GM13976 (cell line): ENCODE results near the gene CCL11.

Experiments
- DNase-seq: peaks from one replicate; pipeline ENCODE4 v3.0.0; 2012; ENCODE audit warnings: low spot score
- in situ Hi-C: fragments of 300-500 bp; cut with MboI; formaldehyde crosslinking; loops from one replicate; pipeline ENCODE4 v1.12.0; 2022; ENCODE audit warnings: low sequenced_read_pairs, mixed read lengths, inconsistent platforms; ENCODE audit not compliant: unreplicated experiment
- TF ChIP-seq, protein P1 (sequence below): IDR thresholded peaks from 2 replicates; pipeline ENCODE4 v1.5.1; 2012; ENCODE audit warnings: borderline replicate concordance, mild to moderate bottlenecking; ENCODE audit not compliant: insufficient read depth; ENCODE audit errors: extremely low read depth, missing control alignments, control extremely low read depth

Gene CCL11

DNA sequence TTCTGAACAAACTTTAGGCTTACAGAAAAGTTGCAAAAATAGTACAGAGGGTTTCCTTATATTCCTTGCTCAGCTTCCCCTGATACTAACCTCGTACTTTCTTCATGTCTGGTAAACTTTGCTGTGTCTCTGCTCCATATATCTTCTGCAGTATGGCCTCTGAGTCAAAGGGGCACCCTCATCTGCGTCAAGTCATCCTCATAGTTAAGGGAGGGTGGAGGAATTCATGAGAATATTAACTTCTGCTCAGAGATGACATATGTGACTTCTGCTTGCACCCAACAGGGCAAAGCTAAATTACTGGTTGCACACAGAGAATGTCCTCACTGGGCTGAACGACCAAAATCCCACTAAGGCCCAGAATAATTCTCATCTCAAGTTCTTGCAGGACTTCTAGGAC lies 19.8 kb upstream of the CCL11 start:
- TF ChIP-seq, protein P1, sequence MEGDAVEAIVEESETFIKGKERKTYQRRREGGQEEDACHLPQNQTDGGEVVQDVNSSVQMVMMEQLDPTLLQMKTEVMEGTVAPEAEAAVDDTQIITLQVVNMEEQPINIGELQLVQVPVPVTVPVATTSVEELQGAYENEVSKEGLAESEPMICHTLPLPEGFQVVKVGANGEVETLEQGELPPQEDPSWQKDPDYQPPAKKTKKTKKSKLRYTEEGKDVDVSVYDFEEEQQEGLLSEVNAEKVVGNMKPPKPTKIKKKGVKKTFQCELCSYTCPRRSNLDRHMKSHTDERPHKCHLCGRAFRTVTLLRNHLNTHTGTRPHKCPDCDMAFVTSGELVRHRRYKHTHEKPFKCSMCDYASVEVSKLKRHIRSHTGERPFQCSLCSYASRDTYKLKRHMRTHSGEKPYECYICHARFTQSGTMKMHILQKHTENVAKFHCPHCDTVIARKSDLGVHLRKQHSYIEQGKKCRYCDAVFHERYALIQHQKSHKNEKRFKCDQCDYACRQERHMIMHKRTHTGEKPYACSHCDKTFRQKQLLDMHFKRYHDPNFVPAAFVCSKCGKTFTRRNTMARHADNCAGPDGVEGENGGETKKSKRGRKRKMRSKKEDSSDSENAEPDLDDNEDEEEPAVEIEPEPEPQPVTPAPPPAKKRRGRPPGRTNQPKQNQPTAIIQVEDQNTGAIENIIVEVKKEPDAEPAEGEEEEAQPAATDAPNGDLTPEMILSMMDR: no peak
- DNase-seq: no peak
- in situ Hi-C loops: no loop called here

DNA sequence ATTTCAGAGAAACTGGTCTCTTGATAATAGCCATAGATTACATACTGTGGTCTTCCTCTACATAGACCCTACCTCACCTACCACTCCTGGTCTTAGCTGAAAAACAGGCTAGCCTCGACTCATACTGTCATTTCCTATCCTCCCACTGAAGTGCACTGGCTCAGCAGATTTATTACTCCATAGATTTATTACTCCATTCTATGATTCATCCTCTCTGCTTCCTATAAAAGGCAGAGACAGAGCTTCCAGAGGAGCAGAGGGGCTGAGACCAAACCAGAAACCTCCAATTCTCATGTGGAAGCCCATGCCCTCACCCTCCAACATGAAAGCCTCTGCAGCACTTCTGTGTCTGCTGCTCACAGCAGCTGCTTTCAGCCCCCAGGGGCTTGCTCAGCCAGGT lies 15.6 kb upstream of the CCL11 start, which contains the start of gene CCL7:
Gene CCL7, plus strand, starts transcription at position 253 of the 400 bp plus-strand sequence. Its CDS starts 70 bp downstream, at position 323.
- in situ Hi-C loops: no loop called here
- DNase-seq: no peak
- TF ChIP-seq, protein P1: no peak

DNA sequence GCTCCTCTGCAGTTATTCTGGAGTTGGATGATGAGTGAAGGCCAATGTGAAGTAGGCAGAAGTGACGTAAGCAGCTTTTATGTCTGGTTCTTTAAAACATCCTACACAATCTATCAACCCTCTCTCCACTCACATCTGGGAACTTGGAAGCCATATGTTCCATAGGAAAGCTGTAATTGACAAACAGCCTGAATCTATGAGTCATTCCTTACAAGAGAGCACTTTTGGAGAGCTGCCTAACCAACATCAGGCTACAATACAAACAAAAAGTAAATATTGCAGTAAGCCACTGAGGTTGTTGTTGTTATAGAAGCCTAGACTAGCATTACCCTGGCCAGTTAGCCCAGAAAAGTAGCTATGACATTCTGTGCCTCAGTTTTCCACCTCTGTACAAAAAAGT lies 9.7 kb upstream of the CCL11 start:
- no peak for DNase-seq
- TF ChIP-seq, protein P1: no peak
- in situ Hi-C loops: no loop called here

DNA sequence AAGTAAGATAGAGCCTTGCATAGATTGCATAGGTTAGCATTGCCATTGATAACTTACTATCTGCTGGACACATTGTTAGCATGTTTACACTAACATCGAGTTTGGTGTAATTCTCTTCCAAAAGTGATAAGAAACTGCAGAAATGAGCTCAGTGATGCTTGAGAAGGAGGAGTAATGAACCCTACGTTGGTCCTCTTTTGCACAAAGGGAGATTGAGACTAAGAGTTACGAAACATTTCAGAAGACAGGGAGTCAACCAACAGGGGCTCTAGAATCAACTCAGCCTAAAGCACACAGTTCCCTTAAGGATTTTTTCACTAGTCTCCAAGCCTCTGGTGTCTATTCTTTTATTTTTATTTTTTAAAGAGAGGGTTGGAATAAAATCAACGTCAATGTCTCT lies 8.7 kb upstream of the CCL11 start:
- in situ Hi-C loops: no loop called here

DNA sequence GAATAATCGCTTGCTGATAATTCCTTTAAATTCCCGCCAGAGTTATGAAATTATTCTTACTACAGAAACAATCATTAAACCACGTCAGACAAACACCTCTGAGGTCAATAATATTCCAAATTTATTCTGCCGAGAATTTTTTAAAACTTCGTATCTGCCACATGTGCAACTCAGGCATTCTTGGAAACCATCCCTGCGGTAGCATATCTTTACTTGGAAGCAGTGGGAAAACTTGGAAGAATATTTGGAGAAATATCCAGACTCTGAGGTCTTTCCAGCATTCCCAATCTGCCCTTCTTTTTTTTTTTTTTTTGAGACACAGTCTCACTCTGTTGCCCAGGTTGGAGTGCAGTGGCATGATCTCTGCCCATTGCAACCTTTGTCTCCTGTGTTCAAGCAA lies 2.0 kb upstream of the CCL11 start:
- in situ Hi-C loops: no loop called here
- TF ChIP-seq, protein P1: no peak
- no peak for DNase-seq

More for the DNA sequence above, 8.7 kb upstream of the CCL11 start:
- DNase-seq: no peak
- TF ChIP-seq, protein P1: no peak

DNA sequence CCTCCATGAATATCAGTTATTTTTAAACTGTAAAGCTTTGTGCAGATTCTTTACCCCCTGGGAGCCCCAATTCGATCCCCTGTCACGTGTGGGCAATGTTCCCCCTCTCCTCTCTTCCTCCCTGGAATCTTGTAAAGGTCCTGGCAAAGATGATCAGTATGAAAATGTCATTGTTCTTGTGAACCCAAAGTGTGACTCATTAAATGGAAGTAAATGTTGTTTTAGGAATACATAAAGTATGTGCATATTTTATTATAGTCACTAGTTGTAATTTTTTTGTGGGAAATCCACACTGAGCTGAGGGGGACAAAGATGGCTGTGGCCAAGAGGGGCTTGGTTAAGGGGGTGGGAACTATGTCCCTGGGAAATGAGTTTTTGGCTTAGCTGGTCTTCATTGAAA lies 2.3 kb downstream of the CCL11 start:
- in situ Hi-C loops: no loop called here
- TF ChIP-seq, protein P1: no peak
- no peak for DNase-seq

DNA sequence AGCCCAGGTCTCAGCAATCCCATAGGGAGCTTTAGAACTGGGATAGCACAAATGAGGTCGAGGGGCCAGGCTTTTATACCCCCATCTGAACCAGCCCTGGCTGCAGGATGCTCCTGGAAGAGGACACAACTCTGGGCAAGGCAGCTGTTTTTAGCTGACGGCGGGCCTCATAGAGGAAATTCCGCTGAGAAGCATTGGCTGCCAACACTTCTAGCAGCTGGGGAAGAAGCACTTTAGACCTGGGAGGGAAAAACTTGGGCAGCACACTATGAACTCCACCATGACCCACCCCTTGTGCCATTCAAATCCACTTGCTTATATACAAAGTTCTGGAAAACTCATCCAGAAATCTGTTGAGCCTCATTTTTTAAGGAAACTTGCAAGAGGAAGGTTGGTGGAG lies 5.0 kb downstream of the CCL11 start:
- in situ Hi-C loops: no loop called here
- TF ChIP-seq, protein P1: no peak
- DNase-seq: no peak
